ENCODE data around the gene TYW1B. TPM values are rescaled to one million over a fixed set of nuclear protein-coding genes. Genes with fewer than 3 reads are reported as not detected.
"Not testable (repeated sequence)": the region's sequence is repeated elsewhere in the genome, so short reads cannot be mapped to it uniquely, and the experiment has no call there.

The TYW1B gene
- total and polyA plus RNA-seq, 2 of the 4 experiments (the other 2 are of a cell fraction) = 1.0 to 1.8 TPM

DNA sequence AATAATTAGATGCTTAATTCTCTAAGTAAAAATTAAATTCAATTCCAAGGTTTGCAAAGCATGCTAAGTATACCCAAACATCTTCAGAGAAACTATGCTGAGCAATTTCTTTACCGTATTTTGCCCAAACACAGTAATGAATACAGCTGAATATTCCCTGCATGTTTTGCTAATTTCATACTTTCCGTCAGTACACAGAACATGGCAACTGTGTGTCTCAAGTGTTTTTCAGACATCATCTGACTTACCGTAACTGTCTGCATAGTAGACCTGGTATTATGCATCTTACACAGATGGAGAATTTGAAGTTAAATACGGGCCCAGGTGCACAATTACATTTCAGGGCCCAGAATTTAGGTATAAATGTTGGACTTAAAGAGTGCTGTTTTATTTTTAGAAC, 15.2 kb upstream of the TYW1B start:
- H2BK15ac ChIP-seq (ENCODE audit: low read depth, low read length); H3K27me3 ChIP-seq (ENCODE audit: control insufficient read depth, insufficient read depth, low read length); ATAC-seq (ENCODE audit: low read depth); H3K14ac ChIP-seq (replicated peaks; ENCODE audit: low read depth, low read length); H3K9me1 ChIP-seq (ENCODE audit: insufficient read depth, low read length); H4K5ac ChIP-seq (ENCODE audit: low read depth, low read length); H3K4me2 ChIP-seq (ENCODE audit: low read depth, low read length); H2BK120ac ChIP-seq (ENCODE audit: low read depth, low read length); H3K9me3 ChIP-seq (ENCODE audit: control insufficient read depth, insufficient read depth, low read length); H2AK5ac ChIP-seq (ENCODE audit: low read depth, low read length); H3K79me1 ChIP-seq (ENCODE audit: low read depth in 1 of 2, low read length in 2 of 2); H4K8ac ChIP-seq (ENCODE audit: low read depth in 2 of 2, low read length in 2 of 2); H3K9ac ChIP-seq (ENCODE audit: low read depth, low read length); H2AFZ ChIP-seq (replicated peaks; ENCODE audit: low read length, poor library complexity); H3K27ac ChIP-seq (ENCODE audit: insufficient read depth, low read length); H2BK20ac ChIP-seq (ENCODE audit: low read depth, low read length); intact Hi-C loops (cut with micrococcal nuclease); in situ Hi-C loops (cut with MboI; ENCODE audit: low sequenced_read_pairs); H3K18ac ChIP-seq (ENCODE audit: low read depth, low read length); H3K4me3 ChIP-seq (ENCODE audit: insufficient read depth, low read depth, low read length); CTCF ChIA-PET; dilution Hi-C loops (cut with HindIII; ENCODE audit: low sequenced_read_pairs, unreplicated experiment); BruUV-seq (replicated peaks); H3K56ac ChIP-seq (ENCODE audit: extremely low read depth, insufficient read depth, low read length); H3K23ac ChIP-seq (ENCODE audit: low read depth, low read length); H4K91ac ChIP-seq (ENCODE audit: insufficient read depth, low read depth, low read length); H3K4me1 ChIP-seq (ENCODE audit: control insufficient read depth, insufficient read depth, low read length); H3K36me3 ChIP-seq (ENCODE audit: control insufficient read depth, insufficient read depth, low read length); H3K4ac ChIP-seq (ENCODE audit: low read depth, low read length); DNase-seq; H2AK9ac ChIP-seq (replicated peaks; ENCODE audit: low read depth, low read length, poor library complexity); H2BK5ac ChIP-seq (ENCODE audit: low read depth, low read length, poor library complexity, severe bottlenecking); H4K20me1 ChIP-seq (ENCODE audit: insufficient read depth, low read length); POLR2A ChIA-PET (ENCODE audit: unreplicated experiment): not testable (repeated sequence)
- WGBS, 2 experiments (ENCODE audit: extremely low coverage in 2 of 2, insufficient read length in 1 of 2) = no CpG with 5 or more reads among the region's 4 CpGs

DNA sequence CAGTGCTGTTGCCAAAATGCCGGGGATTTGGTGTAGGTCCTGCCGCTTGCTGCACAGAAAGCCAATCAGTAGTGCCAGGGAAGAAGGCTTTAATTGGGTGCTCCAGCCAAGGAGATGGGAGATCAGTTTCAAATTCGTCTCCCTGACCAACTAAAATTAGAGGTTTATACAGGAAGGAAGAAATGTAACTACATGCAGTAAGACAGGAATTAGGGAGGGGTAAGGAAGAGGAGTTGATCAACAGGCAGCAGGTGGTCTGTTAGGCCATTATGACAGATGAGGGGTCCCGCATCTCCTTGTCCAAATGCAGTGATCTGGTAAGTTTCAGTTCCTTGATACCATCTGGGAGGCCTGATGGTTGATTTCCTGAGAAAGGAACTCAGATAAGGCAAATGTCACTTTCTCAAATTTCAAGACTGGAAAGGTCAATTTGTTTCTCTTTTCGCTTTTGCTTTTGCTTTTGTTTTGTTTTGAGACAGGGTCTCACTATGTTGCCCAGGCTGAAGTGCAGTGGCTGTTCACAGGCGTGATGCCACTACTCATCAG, 13.0 kb upstream of the TYW1B start:
- H4K5ac ChIP-seq (ENCODE audit: low read depth, low read length); H3K36me3 ChIP-seq (ENCODE audit: control insufficient read depth, insufficient read depth, low read length); intact Hi-C loops (cut with micrococcal nuclease); H4K91ac ChIP-seq (ENCODE audit: insufficient read depth, low read depth, low read length); H3K4me2 ChIP-seq (ENCODE audit: low read depth, low read length); H3K27me3 ChIP-seq (ENCODE audit: control insufficient read depth, insufficient read depth, low read length); H2AK5ac ChIP-seq (ENCODE audit: low read depth, low read length); H3K9ac ChIP-seq (ENCODE audit: low read depth, low read length); H2AFZ ChIP-seq (replicated peaks; ENCODE audit: low read length, poor library complexity); H3K23ac ChIP-seq (ENCODE audit: low read depth, low read length); H3K79me1 ChIP-seq (ENCODE audit: low read depth in 1 of 2, low read length in 2 of 2); H3K4ac ChIP-seq (ENCODE audit: low read depth, low read length); H3K4me3 ChIP-seq (ENCODE audit: insufficient read depth, low read depth, low read length); H4K20me1 ChIP-seq (ENCODE audit: insufficient read depth, low read length); H2BK120ac ChIP-seq (ENCODE audit: low read depth, low read length); H2BK5ac ChIP-seq (ENCODE audit: low read depth, low read length, poor library complexity, severe bottlenecking); H4K8ac ChIP-seq (ENCODE audit: low read depth in 2 of 2, low read length in 2 of 2); BruUV-seq (replicated peaks); H2BK15ac ChIP-seq (ENCODE audit: low read depth, low read length); H3K56ac ChIP-seq (ENCODE audit: extremely low read depth, insufficient read depth, low read length); H3K9me1 ChIP-seq (ENCODE audit: insufficient read depth, low read length); in situ Hi-C loops (cut with MboI; ENCODE audit: low sequenced_read_pairs); H3K9me3 ChIP-seq (ENCODE audit: control insufficient read depth, insufficient read depth, low read length); POLR2A ChIA-PET (ENCODE audit: unreplicated experiment); H2AK9ac ChIP-seq (replicated peaks; ENCODE audit: low read depth, low read length, poor library complexity); H3K14ac ChIP-seq (replicated peaks; ENCODE audit: low read depth, low read length); H2BK20ac ChIP-seq (ENCODE audit: low read depth, low read length); DNase-seq; H3K27ac ChIP-seq (ENCODE audit: insufficient read depth, low read length); dilution Hi-C loops (cut with HindIII; ENCODE audit: low sequenced_read_pairs, unreplicated experiment); H3K4me1 ChIP-seq (ENCODE audit: control insufficient read depth, insufficient read depth, low read length); ATAC-seq (ENCODE audit: low read depth); H3K18ac ChIP-seq (ENCODE audit: low read depth, low read length): not testable (repeated sequence)
- 90% methylated on average over 2 of the region's 6 CpGs; no CpG with 5 or more reads in 1 of the 2 experiments for WGBS, 2 experiments (ENCODE audit: extremely low coverage in 2 of 2, insufficient read length in 1 of 2)
- CTCF ChIA-PET = interaction anchor here (1.3 kb wide), 1 partner anchor 12 kb away, joined by 3 read pairs; no protein-coding TSS in a partner anchor

Measured in IMR-90 (cell line).